Activated B cell treated with CpG ODN at 0.5 μM for 24 hours (primary cell): ENCODE measurements around the gene TM9SF3. TPM values are rescaled to one million over a fixed set of nuclear protein-coding genes. Genes with fewer than 3 reads are reported as not detected.

Experiments used
- ATAC-seq: fragments of 200-7000 bp; cut with Tn5 transposase; one replicate; pipeline ENCODE4 v1.10.0; 2021; ENCODE audit warnings: low read depth, mild to moderate bottlenecking, moderate library complexity
- CTCF ChIA-PET: fragments of 350-600 bp; sonication (Branson Sonifier 250); formaldehyde crosslinking; loops from one replicate; lab custom pipeline; 2021; ENCODE audit warnings: antibody characterized with exemption; lab: Charles Lee
- POLR2A ChIA-PET: fragments of 350-600 bp; sonication (Branson Sonifier 250); formaldehyde crosslinking; loops from one replicate; lab custom pipeline; 2021; ENCODE audit warnings: antibody characterized with exemption; lab: Charles Lee
- DNase-seq: peaks from one replicate; pipeline ENCODE4 v3.0.0; 2022
- H3K27ac Mint-ChIP-seq: one replicate; pipeline ENCODE4 v1.8.0; 2020; ENCODE audit warnings: mixed read lengths
- H3K27me3 Mint-ChIP-seq: one replicate; pipeline ENCODE4 v1.8.0; 2021; ENCODE audit warnings: mixed read lengths
- H3K36me3 Mint-ChIP-seq: one replicate; pipeline ENCODE4 v1.8.0; 2021; ENCODE audit warnings: low read depth, mixed read lengths
- H3K4me1 Mint-ChIP-seq: one replicate; pipeline ENCODE4 v1.8.0; 2021; ENCODE audit warnings: mixed read lengths
- H3K4me3 Mint-ChIP-seq: one replicate; pipeline ENCODE4 v1.8.0; 2020; ENCODE audit warnings: mild to moderate bottlenecking, mixed read lengths
- H3K9me3 Mint-ChIP-seq: one replicate; pipeline ENCODE4 v1.8.0; 2020; ENCODE audit warnings: mixed read lengths
- intact Hi-C: fragments of 100-400 bp; cut with micrococcal nuclease; formaldehyde crosslinking; loops from one replicate; pipeline ENCODE4 v1.15.1; 2024
- total RNA-seq: library from RNA; stranded (reverse); gene quantifications from 2 replicates; pipeline ENCODE4 v1.2.3, GENCODE V29; 2022
- TF ChIP-seq, protein P1 (sequence below): fragments of 200-600 bp; IDR thresholded peaks from one replicate; pipeline ENCODE4 v1.8.0; 2022; ENCODE audit warnings: antibody characterized with exemption, mild to moderate bottlenecking

The TM9SF3 gene
- total RNA-seq, 1 donor from 2014 or later: 61.7 TPM

- no peak overlapping the region for H3K4me3 Mint-ChIP-seq
- CTCF ChIA-PET: interaction anchor here (1.1 to 1.4 kb wide), 2 partner anchors 45 to 87 kb away, joined by 3 to 4 read pairs; partner anchors contain the start of gene TLL2
- intact Hi-C loops: no loop called here
- ATAC-seq (no peak), DNase-seq (no peak)
- H3K27me3 Mint-ChIP-seq: peaks cover 13% of the 10 kb centered on the region
- POLR2A ChIA-PET: no interaction called here
- no peaks in the 10 kb centered on the region for H3K4me1 Mint-ChIP-seq
- TF ChIP-seq, protein P1, sequence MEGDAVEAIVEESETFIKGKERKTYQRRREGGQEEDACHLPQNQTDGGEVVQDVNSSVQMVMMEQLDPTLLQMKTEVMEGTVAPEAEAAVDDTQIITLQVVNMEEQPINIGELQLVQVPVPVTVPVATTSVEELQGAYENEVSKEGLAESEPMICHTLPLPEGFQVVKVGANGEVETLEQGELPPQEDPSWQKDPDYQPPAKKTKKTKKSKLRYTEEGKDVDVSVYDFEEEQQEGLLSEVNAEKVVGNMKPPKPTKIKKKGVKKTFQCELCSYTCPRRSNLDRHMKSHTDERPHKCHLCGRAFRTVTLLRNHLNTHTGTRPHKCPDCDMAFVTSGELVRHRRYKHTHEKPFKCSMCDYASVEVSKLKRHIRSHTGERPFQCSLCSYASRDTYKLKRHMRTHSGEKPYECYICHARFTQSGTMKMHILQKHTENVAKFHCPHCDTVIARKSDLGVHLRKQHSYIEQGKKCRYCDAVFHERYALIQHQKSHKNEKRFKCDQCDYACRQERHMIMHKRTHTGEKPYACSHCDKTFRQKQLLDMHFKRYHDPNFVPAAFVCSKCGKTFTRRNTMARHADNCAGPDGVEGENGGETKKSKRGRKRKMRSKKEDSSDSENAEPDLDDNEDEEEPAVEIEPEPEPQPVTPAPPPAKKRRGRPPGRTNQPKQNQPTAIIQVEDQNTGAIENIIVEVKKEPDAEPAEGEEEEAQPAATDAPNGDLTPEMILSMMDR: no peak
- H3K36me3 Mint-ChIP-seq: no peaks in the 10 kb centered on the region
- no peaks in the 10 kb centered on the region for H3K9me3 Mint-ChIP-seq
- H3K27ac Mint-ChIP-seq: no peak overlapping the region
These were observed 118.0 kb downstream of the TM9SF3 start for GRCh38 chr10:96468845-96469244.

Other genes with a start within 250 kb of the TM9SF3 start
- not detected in 2 replicates for gene OPALIN, start 228.0 kb downstream of the TM9SF3 start, total RNA-seq
- gene TLL2, start 73.1 kb downstream of the TM9SF3 start, total RNA-seq: 1.6 and 1.8 TPM in 2 replicates
- 156 and 157 TPM in 2 replicates for gene PIK3AP1, start 133.5 kb upstream of the TM9SF3 start, total RNA-seq
- gene LCOR, start 245.3 kb upstream of the TM9SF3 start, total RNA-seq: 42.8 and 54.9 TPM in 2 replicates